H1 (cell line): ENCODE results near the gene RENBP. TPM values are rescaled to one million over a fixed set of nuclear protein-coding genes. Genes with fewer than 3 reads are reported as not detected.

Experiments
- CTCF ChIA-PET: fragments of 300-600 bp; sonication (Branson Sonifier 250); formaldehyde crosslinking; loops from one replicate; lab custom pipeline; 2021; ENCODE audit not compliant: partially characterized antibody; lab: Charles Lee
- POLR2A ChIA-PET: fragments of 300-600 bp; sonication (Branson Sonifier 250); formaldehyde crosslinking; loops from one replicate; lab custom pipeline; 2021; ENCODE audit warnings: inconsistent platforms; ENCODE audit not compliant: partially characterized antibody; lab: Charles Lee
- DNase-seq, 2 experiments: peaks; one replicate each; pipeline versions ENCODE4 v3.0.0 to v3.0.0-alpha.2; 2010 to 2022; ENCODE audit warnings: low spot score in 2 of 2, low read depth in 1 of 2, mixed read lengths in 1 of 2
- FAIRE-seq: peaks from 2 replicates; lab custom pipeline; 2011; peaks lifted over from hg19 to GRCh38; lab: Jason Lieb, UNC
- H2AFZ ChIP-seq: 2 replicates; pipeline ENCODE4 v1.8.1; 2012; ENCODE audit warnings: low read length, inconsistent platforms
- H2AK5ac ChIP-seq: 2 replicates; pipeline ENCODE4 v1.6.1; 2013; ENCODE audit warnings: low read depth, low read length
- H2BK120ac ChIP-seq: replicated peaks from 2 replicates; pipeline ENCODE3; 2013; ENCODE audit warnings: low read depth, low read length, inconsistent platforms
- H2BK12ac ChIP-seq: 2 replicates; pipeline ENCODE4 v1.6.1; 2013; ENCODE audit warnings: low read depth, low read length
- H2BK15ac ChIP-seq: 2 replicates; pipeline ENCODE4 v1.6.1; 2013; ENCODE audit warnings: low read length
- H2BK20ac ChIP-seq: 2 replicates; pipeline ENCODE4 v1.6.1; 2013; ENCODE audit warnings: low read length
- H2BK5ac ChIP-seq: 2 replicates; pipeline ENCODE4 v1.6.1; 2013; ENCODE audit warnings: low read depth, low read length
- H3K14ac ChIP-seq: 2 replicates; pipeline ENCODE4 v1.6.1; 2013; ENCODE audit warnings: inconsistent platforms; ENCODE audit not compliant: insufficient read length
- H3K18ac ChIP-seq: 2 replicates; pipeline ENCODE4 v1.6.1; 2013; ENCODE audit warnings: low read length; ENCODE audit errors: extremely low read depth
- H3K23ac ChIP-seq: 2 replicates; pipeline ENCODE4 v1.6.1; 2013; ENCODE audit warnings: inconsistent platforms; ENCODE audit not compliant: insufficient read length
- H3K23me2 ChIP-seq: 2 replicates; pipeline ENCODE4 v1.6.1; 2013; ENCODE audit warnings: low read depth, low read length
- H3K27ac ChIP-seq: 2 replicates; pipeline ENCODE4 v1.6.1; 2011; ENCODE audit warnings: low read depth, low read length, inconsistent platforms
- H3K27me3 ChIP-seq, 4 experiments: replicated peaks in 1 of 4; 1 replicate in 1 of 4; 2 replicates in 3 of 4; pipeline versions ENCODE4 v1.6.1 to v1.8.1; 2011 to 2013; ENCODE audit warnings: low read length in 3 of 4, mild to moderate bottlenecking in 3 of 4, inconsistent platforms in 2 of 4, mixed read lengths in 2 of 4, moderate library complexity in 1 of 4; ENCODE audit not compliant: control insufficient read depth in 3 of 4, insufficient read depth in 3 of 4; ENCODE audit errors: extremely low read depth in 1 of 4
- H3K36me3 ChIP-seq, 4 experiments: 2 replicates each; pipeline versions ENCODE4 v1.6.1 to v1.8.1; 2011 to 2013; ENCODE audit warnings: mild to moderate bottlenecking in 4 of 4, low read length in 3 of 4, moderate library complexity in 2 of 4, control low read depth in 1 of 4, inconsistent platforms in 1 of 4; ENCODE audit not compliant: insufficient read depth in 4 of 4, control insufficient read depth in 2 of 4
- H3K4ac ChIP-seq: replicated peaks from 2 replicates; pipeline ENCODE3; 2013; ENCODE audit warnings: low read length, low read depth, mixed read lengths, inconsistent platforms; ENCODE audit not compliant: insufficient read length
- H3K4me1 ChIP-seq, 4 experiments: replicated peaks in 1 of 4; 1 replicate in 1 of 4; 2 replicates in 3 of 4; pipeline versions ENCODE4 v1.6.1 to v1.8.1; 2011 to 2013; ENCODE audit warnings: low read length in 3 of 4, inconsistent platforms in 2 of 4, mixed read lengths in 1 of 4; ENCODE audit not compliant: insufficient read depth in 4 of 4, control insufficient read depth in 3 of 4
- H3K4me2 ChIP-seq, 2 experiments: 2 replicates each; pipeline versions ENCODE4 v1.6.1 to v1.8.1; 2011 to 2013; ENCODE audit warnings: low read depth in 2 of 2, low read length in 2 of 2, control low read depth in 1 of 2, inconsistent platforms in 1 of 2, mild to moderate bottlenecking in 1 of 2; ENCODE audit not compliant: insufficient read depth in 1 of 2
- H3K4me3 ChIP-seq, 4 experiments: fragments of 200-600, 300-600 bp in 1 of 4; sonication (generic), shearing (Covaris generic), sonication (Bioruptor Twin) in 1 of 4; 2 replicates each; pipeline versions ENCODE4 v1.5.1 to v1.8.1; 2011 to 2016; ENCODE audit warnings: low read length in 4 of 4, low read depth in 3 of 4, control low read depth in 2 of 4, inconsistent platforms in 2 of 4, mild to moderate bottlenecking in 2 of 4, mixed read lengths in 1 of 4, moderate library complexity in 1 of 4; ENCODE audit not compliant: insufficient read depth in 2 of 4; ENCODE audit errors: extremely low read depth in 1 of 4
- H3K56ac ChIP-seq: replicated peaks from 2 replicates; pipeline ENCODE3; 2013; ENCODE audit warnings: low read depth, mild to moderate bottlenecking, mixed read lengths, low read length, inconsistent platforms; ENCODE audit not compliant: insufficient read length
- H3K79me1 ChIP-seq: 2 replicates; pipeline ENCODE4 v1.6.1; 2013; ENCODE audit warnings: low read depth, low read length, control low read depth
- H3K79me2 ChIP-seq, 2 experiments: 2 replicates each; pipeline versions ENCODE4 v1.6.1 to v1.8.1; 2012 to 2013; ENCODE audit warnings: low read length in 2 of 2, mild to moderate bottlenecking in 2 of 2, inconsistent platforms in 1 of 2; ENCODE audit not compliant: insufficient read depth in 2 of 2, control insufficient read depth in 1 of 2
- H3K9ac ChIP-seq, 4 experiments: replicated peaks in 1 of 4; 1 replicate in 1 of 4; 2 replicates in 3 of 4; pipeline versions ENCODE4 v1.6.1 to v1.8.1; 2011 to 2013; ENCODE audit warnings: low read depth in 3 of 4, low read length in 3 of 4, control low read depth in 2 of 4, mild to moderate bottlenecking in 2 of 4, moderate library complexity in 2 of 4, inconsistent platforms in 1 of 4; ENCODE audit errors: extremely low read depth in 1 of 4
- H3K9me3 ChIP-seq, 2 experiments: 2 replicates each; pipeline versions ENCODE4 v1.6.1 to v1.8.1; 2012 to 2013; ENCODE audit warnings: mild to moderate bottlenecking in 2 of 2, moderate library complexity in 2 of 2, control low read depth in 1 of 2, inconsistent platforms in 1 of 2, low read depth in 1 of 2, low read length in 1 of 2, mixed read lengths in 1 of 2; ENCODE audit not compliant: insufficient read depth in 2 of 2
- H4K20me1 ChIP-seq, 2 experiments: replicated peaks in 1 of 2; 2 replicates each; pipeline versions ENCODE3 to v1.8.1; 2011 to 2013; ENCODE audit warnings: inconsistent platforms in 2 of 2, low read length in 2 of 2, mild to moderate bottlenecking in 1 of 2; ENCODE audit not compliant: insufficient read depth in 2 of 2, control insufficient read depth in 1 of 2
- H4K5ac ChIP-seq: 2 replicates; pipeline ENCODE4 v1.6.1; 2013; ENCODE audit warnings: low read length, low read depth, mixed read lengths, inconsistent platforms; ENCODE audit not compliant: insufficient read length
- H4K8ac ChIP-seq: 2 replicates; pipeline ENCODE4 v1.8.0; 2013; ENCODE audit warnings: mild to moderate bottlenecking, moderate library complexity, low read length, inconsistent platforms; ENCODE audit not compliant: insufficient read depth; ENCODE audit errors: extremely low read depth
- H4K91ac ChIP-seq: replicated peaks from 2 replicates; pipeline ENCODE3; 2013; ENCODE audit warnings: low read length, mixed read lengths, inconsistent platforms; ENCODE audit not compliant: insufficient read length
- CREB1 ChIP-seq: IDR thresholded peaks from 2 replicates; pipeline ENCODE4 v1.6.1; 2012; ENCODE audit warnings: inconsistent platforms
- SAP30 ChIP-seq: fragments of 300-600 bp; sonication (generic); IDR thresholded peaks from 2 replicates; pipeline ENCODE4 v1.7.1; 2012; ENCODE audit warnings: low read length, moderate library complexity, mild to moderate bottlenecking, inconsistent platforms; ENCODE audit not compliant: insufficient read depth, insufficient replicate concordance
- WGBS, 2 experiments: shearing (Covaris generic) in 1 of 2; methylation state at CpG; one replicate each; pipeline versions ENCODE4 v1.1.6 to v1.1.7; 2013 to 2015; ENCODE audit warnings: low lambda C conversion rate in 2 of 2, mixed read lengths in 2 of 2, inconsistent platforms in 1 of 2, low coverage in 1 of 2, missing lambda C conversion rate in 1 of 2; ENCODE audit not compliant: insufficient replicate concordance in 2 of 2, insufficient coverage in 1 of 2, insufficient read length in 1 of 2; ENCODE audit errors: extremely low coverage in 1 of 2, missing lambda C conversion rate in 1 of 2; 5-methylcytosine and 5-hydroxymethylcytosine counted together
- polyA plus RNA-seq, 7 experiments: library from polyadenylated mRNA; depleted of rRNA in 3 of 7; stranded (reverse) in 5 of 7; unstranded in 2 of 7; fragments of >200 nt in 5 of 7; fragments of 200-250 nt in 2 of 7; gene quantifications; 1 replicate in 5 of 7; 2 replicates in 1 of 7; 4 replicates in 1 of 7; pipeline versions ENCODE4 v1.2.1 to v1.2.3, GENCODE V29; 2011 to 2013; ENCODE audit warnings: missing spikeins in 2 of 7, mixed read lengths in 2 of 7
- total RNA-seq: library from RNA; stranded (reverse); fragmentation: NEBNext Ultra II Directional; extraction: Animal tissue kit (Norgen Biotek cat#: 25700); gene quantifications from 2 replicates; pipeline ENCODE4 v1.2.1, GENCODE V29; 2021

RENBP gene
- total and polyA plus RNA-seq, 2 of the 8 experiments (the other 6 are each of a cell fraction or from before 2014, with no cell fraction given): 12.4 to 21.8 TPM

DNA sequence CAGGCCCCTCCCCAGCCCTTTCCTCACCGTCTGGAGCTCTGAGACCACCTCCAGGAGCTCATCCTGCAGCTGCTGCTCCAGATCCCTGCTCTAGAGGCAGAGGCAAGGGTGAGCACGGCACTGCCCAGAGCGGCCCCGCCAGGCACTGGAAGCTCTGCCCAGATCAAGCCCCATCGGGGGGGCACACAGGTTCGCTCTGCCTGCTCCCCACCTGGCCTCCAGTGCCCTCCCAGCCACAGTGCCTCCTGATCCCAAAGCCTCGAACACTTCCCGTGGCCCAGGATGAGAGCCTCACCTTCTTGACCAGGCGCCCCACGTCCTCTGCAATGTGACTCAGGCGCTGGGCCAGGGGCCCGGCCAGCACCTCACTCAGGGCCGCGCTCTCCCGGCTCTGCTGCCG lies 23.4 kb downstream of the RENBP start:
- H3K23ac ChIP-seq: no peak overlapping the region
- WGBS, 2 experiments: 100% methylated on average over 2 of the region's 16 CpGs; no CpG with 5 or more reads in 1 of the 2 experiments
- no peak overlapping the region for H3K9ac ChIP-seq
- H3K27me3 ChIP-seq: no peaks in the 10 kb centered on the region
- no peak overlapping the region for H4K8ac ChIP-seq
- POLR2A ChIA-PET: interaction anchor here (1.0 to 14.9 kb wide), 3 partner anchors 12 to 58 kb away, joined by 3 to 231 read pairs (median 9); partner anchors contain the start of genes NAA10 and RENBP
- H2BK5ac ChIP-seq: no peak overlapping the region
- no peak overlapping the region for H3K18ac ChIP-seq
- H2BK15ac ChIP-seq: no peak overlapping the region
- H3K4me1 ChIP-seq: peaks cover 0 to 7% (median 1%) of the 10 kb centered on the region in 4 experiments; a peak in 5 of 7 replicates
- H4K5ac ChIP-seq: no peak overlapping the region
- no peak overlapping the region for H3K14ac ChIP-seq
- H2AFZ ChIP-seq: no peak overlapping the region
- H2BK120ac ChIP-seq: no peak overlapping the region
- H2BK12ac ChIP-seq: no peak overlapping the region
- no peak for FAIRE-seq
- H3K36me3 ChIP-seq: 0 out of 8 replicates have a peak, but pooled peaks cover 0 to 2% (median 0%) of the 10 kb centered on the region in 4 experiments
- no peak overlapping the region for H2AK5ac ChIP-seq
- no peak overlapping the region for H3K56ac ChIP-seq
- H3K4me3 ChIP-seq: no peak overlapping the region
- no peak overlapping the region for H3K27ac ChIP-seq
- 0 out of 2 replicates have a peak, but pooled peaks cover 3% of the 10 kb centered on the region for H3K23me2 ChIP-seq
- H3K79me1 ChIP-seq: no peaks in the 10 kb centered on the region; the same call in 1 of the 2 replicates
- no peak overlapping the region for H4K91ac ChIP-seq
- no peak overlapping the region for H2BK20ac ChIP-seq
- H4K20me1 ChIP-seq: peaks cover 0 to 2% of the 10 kb centered on the region in 2 experiments
- H3K4me2 ChIP-seq: no peak overlapping the region
- H3K4ac ChIP-seq: no peak overlapping the region
- CTCF ChIA-PET: interaction anchor here (0.8 to 7.0 kb wide), 5 partner anchors 10 to 153 kb away, joined by 3 to 65 read pairs (median 3); no protein-coding TSS in a partner anchor
- DNase-seq: no peak
- H3K79me2 ChIP-seq: peaks cover 0 to 3% of the 10 kb centered on the region in 2 experiments; a peak in 1 of 4 replicates
- no peaks in the 10 kb centered on the region for H3K9me3 ChIP-seq
- TF ChIP-seq CREB1 (no peak), SAP30 (no peak)
